GM19239 (cell line): ENCODE data around the gene SOCS6.

Source experiments
- DNase-seq: peaks from one replicate; pipeline ENCODE4 v3.0.0; 2011; ENCODE audit warnings: low spot score; ENCODE audit not compliant: insufficient read length
- FAIRE-seq: peaks from 2 replicates; lab custom pipeline; 2011; peaks lifted over from hg19 to GRCh38; lab: Jason Lieb, UNC

The SOCS6 gene

GRCh38 chr18:70377857-70378701, 89.2 kb downstream of the SOCS6 start:
- no peak for DNase-seq
- no peak for FAIRE-seq
